CD4-positive, alpha-beta memory T cell (primary cell): ENCODE measurements around the gene HTRA1. TPM values are rescaled to one million over a fixed set of nuclear protein-coding genes. Genes with fewer than 3 reads are reported as not detected.

Experiments
- CTCF ChIA-PET: fragments of 350-600 bp; sonication (Branson Sonifier 250); formaldehyde crosslinking; loops from one replicate; lab custom pipeline; 2021; ENCODE audit warnings: inconsistent platforms; ENCODE audit not compliant: partially characterized antibody; lab: Charles Lee
- POLR2A ChIA-PET: fragments of 350-600 bp; sonication (Branson Sonifier 250); formaldehyde crosslinking; loops from one replicate; lab custom pipeline; 2021; ENCODE audit not compliant: partially characterized antibody; lab: Charles Lee
- DNase-seq, 5 donors: peaks; one replicate each; pipeline versions ENCODE4 v3.0.0 to v3.0.0-alpha.2; 2020 to 2022; ENCODE audit warnings: mixed read lengths in 1 of 5
- H3K27ac ChIP-seq: one replicate; pipeline ENCODE4 v1.7.0; 2013; ENCODE audit warnings: low read depth, low read length
- H3K27me3 ChIP-seq: 2 replicates; pipeline ENCODE4 v1.7.0; 2013; ENCODE audit warnings: mild to moderate bottlenecking, low read length, moderate library complexity; ENCODE audit not compliant: insufficient read depth
- H3K36me3 ChIP-seq: 2 replicates; pipeline ENCODE4 v1.7.0; 2013; ENCODE audit warnings: mild to moderate bottlenecking, low read length, moderate library complexity; ENCODE audit not compliant: insufficient read depth
- H3K4me1 ChIP-seq: 2 replicates; pipeline ENCODE4 v1.7.0; 2013; ENCODE audit warnings: mild to moderate bottlenecking, low read length, moderate library complexity; ENCODE audit not compliant: insufficient read depth
- H3K4me3 ChIP-seq, 2 donors: one replicate each; pipeline ENCODE4 v1.7.0; 2013; ENCODE audit warnings: low read length in 2 of 2, mild to moderate bottlenecking in 1 of 2
- H3K9me3 ChIP-seq, 2 donors: one replicate each; pipeline ENCODE4 v1.7.0; 2013; ENCODE audit warnings: low read length in 2 of 2, control low read depth in 1 of 2; ENCODE audit not compliant: control insufficient read depth in 1 of 2
- H3K27ac Mint-ChIP-seq, 7 donors: one replicate each; pipeline ENCODE4 v1.8.0; 2020 to 2021; ENCODE audit warnings: mixed read lengths in 7 of 7, mild to moderate bottlenecking in 6 of 7, inconsistent platforms in 3 of 7, moderate library complexity in 3 of 7
- H3K27me3 Mint-ChIP-seq, 2 donors: one replicate each; pipeline ENCODE4 v1.8.0; 2020 to 2021; ENCODE audit warnings: mixed read lengths in 2 of 2
- H3K36me3 Mint-ChIP-seq, 2 donors: one replicate each; pipeline ENCODE4 v1.8.0; 2020 to 2021; ENCODE audit warnings: mixed read lengths in 2 of 2, inconsistent platforms in 1 of 2, mild to moderate bottlenecking in 1 of 2
- H3K4me1 Mint-ChIP-seq, 4 donors: one replicate each; pipeline ENCODE4 v1.8.0; 2020 to 2021; ENCODE audit warnings: mixed read lengths in 4 of 4, mild to moderate bottlenecking in 1 of 4
- H3K4me3 Mint-ChIP-seq, 8 donors: one replicate each; pipeline ENCODE4 v1.8.0; 2020 to 2021; ENCODE audit warnings: mixed read lengths in 8 of 8, mild to moderate bottlenecking in 7 of 8, moderate library complexity in 6 of 8, inconsistent platforms in 3 of 8
- H3K9me3 Mint-ChIP-seq, 8 donors: one replicate each; pipeline ENCODE4 v1.8.0; 2020 to 2021; ENCODE audit warnings: mixed read lengths in 8 of 8, mild to moderate bottlenecking in 5 of 8, inconsistent platforms in 3 of 8, moderate library complexity in 1 of 8
- intact Hi-C: fragments of 100-400 bp; cut with micrococcal nuclease; formaldehyde crosslinking; loops from one replicate; pipeline ENCODE4 v1.15.1; 2023
- polyA plus RNA-seq, 2 donors: library from polyadenylated mRNA; unstranded; fragments of 300-500 nt; fragmentation: Illumina TruSeq; gene quantifications; one replicate each; pipeline ENCODE4 v1.2.3, GENCODE V29; 2021
- total RNA-seq, 2 experiments: library from RNA; stranded (reverse); gene quantifications; one replicate each; pipeline ENCODE4 v1.2.3, GENCODE V29; 2021

HTRA1 gene
- total and polyA plus RNA-seq, 4 experiments from 2014 or later = 0.17 to 0.21 TPM; not detected in 2

DNA sequence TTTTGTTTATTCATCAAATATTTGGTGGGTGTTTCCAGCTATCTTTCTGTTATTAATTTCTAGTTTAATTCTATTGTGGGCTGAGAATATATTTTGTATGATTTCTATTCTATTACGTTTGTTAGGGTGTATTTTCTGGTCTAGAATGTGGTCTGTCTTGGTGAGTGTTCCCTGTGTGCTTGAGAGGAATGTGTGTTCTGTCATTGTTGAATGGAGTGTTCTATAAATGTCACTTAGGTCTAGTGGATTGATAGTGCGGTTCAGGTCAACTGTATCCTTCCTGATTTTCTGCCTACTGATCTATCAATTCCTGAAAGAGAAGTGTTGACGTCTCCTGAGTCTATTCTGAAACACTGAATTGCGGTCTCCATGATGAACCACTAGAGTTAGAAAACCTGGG is 8.5 kb downstream of the HTRA1 start:
- ChIA-PET CTCF (interaction anchor here (2.7 kb wide), 1 partner anchor 96 kb away, joined by 11 read pairs; no protein-coding TSS in a partner anchor), POLR2A (no interaction called here)
- H3K27me3 Mint-ChIP-seq = peaks cover 2 to 8% of the 10 kb centered on the region in 2 donors
- H3K27ac ChIP-seq = no peak overlapping the region
- no peaks in the 10 kb centered on the region for H3K36me3 ChIP-seq
- no peak overlapping the region for H3K4me3 Mint-ChIP-seq
- H3K36me3 Mint-ChIP-seq = no peaks in the 10 kb centered on the region
- no peak overlapping the region for H3K4me3 ChIP-seq
- H3K27me3 ChIP-seq = no peaks in the 10 kb centered on the region
- H3K9me3 ChIP-seq = no peaks in the 10 kb centered on the region
- no peaks in the 10 kb centered on the region for H3K4me1 ChIP-seq
- H3K4me1 Mint-ChIP-seq = peaks cover 5 to 6% (median 6%) of the 10 kb centered on the region in 4 donors
- no peak overlapping the region for H3K27ac Mint-ChIP-seq
- DNase-seq = no peak
- H3K9me3 Mint-ChIP-seq = no peaks in the 10 kb centered on the region
- intact Hi-C loops = no loop called here

DNA sequence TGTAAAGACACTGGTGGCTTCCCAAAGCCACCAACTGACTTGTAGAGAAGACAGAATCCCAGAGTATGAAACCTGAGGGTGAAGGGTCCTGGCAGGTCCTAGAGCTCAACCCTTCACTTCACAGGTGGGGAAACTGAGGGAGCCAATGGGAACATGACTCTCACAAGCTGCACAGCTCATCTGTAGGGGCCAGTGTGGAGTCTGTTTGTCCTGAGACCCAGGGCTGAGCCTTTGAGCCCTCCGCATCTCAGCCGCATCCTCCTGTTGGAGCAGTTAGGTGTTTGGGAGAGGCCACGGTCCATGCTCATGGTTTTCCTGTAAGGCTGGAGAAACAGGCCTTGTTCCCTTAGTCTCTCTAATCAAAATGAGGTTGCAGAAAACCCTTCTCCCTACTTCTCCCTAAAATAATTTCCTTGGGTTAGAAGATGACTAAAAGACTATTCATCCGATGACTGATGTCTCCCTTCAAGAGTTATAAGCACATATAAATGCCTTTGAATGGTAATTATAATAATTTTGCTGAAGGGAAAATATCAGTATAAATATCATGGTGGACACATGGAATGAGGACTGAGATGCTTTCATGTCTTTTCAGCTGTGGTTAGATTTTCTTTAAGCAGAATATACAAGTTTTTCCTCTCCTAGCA is 10.3 kb downstream of the HTRA1 start:
- Histone ChIP-seq H3K4me3 (no peak overlapping the region), H3K9me3 (no peaks in the 10 kb centered on the region), H3K27me3 (no peaks in the 10 kb centered on the region), H3K27ac (no peak overlapping the region), H3K4me1 (no peaks in the 10 kb centered on the region), H3K36me3 (no peaks in the 10 kb centered on the region)
- CTCF ChIA-PET = interaction anchor here (1.6 kb wide), 1 partner anchor 129 kb away, joined by 4 read pairs; no protein-coding TSS in a partner anchor
- intact Hi-C loops = no loop called here
- DNase-seq = no peak
- no peak overlapping the region for H3K4me3 Mint-ChIP-seq
- no peaks in the 10 kb centered on the region for H3K9me3 Mint-ChIP-seq
- peak overlapping the region in 1 of 7 donors; percentile 36 for H3K27ac Mint-ChIP-seq
- no peaks in the 10 kb centered on the region for H3K36me3 Mint-ChIP-seq
- peaks cover 2 to 4% of the 10 kb centered on the region in 2 donors for H3K27me3 Mint-ChIP-seq
- peaks cover 3 to 6% (median 6%) of the 10 kb centered on the region in 4 donors for H3K4me1 Mint-ChIP-seq
- POLR2A ChIA-PET = no interaction called here

DNA sequence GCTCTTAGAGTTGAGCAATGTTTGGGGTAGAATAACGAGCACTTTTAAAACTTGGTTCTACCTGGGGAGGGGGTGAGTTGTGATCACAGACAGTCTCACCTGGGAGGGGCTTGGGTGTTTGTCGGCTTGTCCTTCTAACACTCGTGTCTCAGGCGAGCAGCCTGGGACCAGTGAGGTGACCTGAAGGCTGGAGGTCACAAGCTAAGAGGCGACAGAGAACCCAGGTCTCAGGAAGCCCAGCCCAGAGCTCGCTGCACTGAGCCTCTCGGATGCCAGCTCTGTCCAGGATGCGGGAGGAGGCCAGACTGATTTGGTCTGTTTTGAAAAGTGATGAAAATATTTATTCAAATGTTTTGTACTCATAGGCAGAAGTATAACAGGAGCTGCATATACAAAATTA is 11.8 kb downstream of the HTRA1 start:
- Mint-ChIP-seq H3K36me3 (no peaks in the 10 kb centered on the region), H3K4me1 (peaks cover 3 to 6% (median 6%) of the 10 kb centered on the region in 4 donors), H3K9me3 (no peaks in the 10 kb centered on the region), H3K27ac (no peak overlapping the region), H3K27me3 (peaks cover 2 to 3% of the 10 kb centered on the region in 2 donors), H3K4me3 (no peak overlapping the region)
- intact Hi-C loops = no loop called here
- CTCF ChIA-PET = interaction anchor here (1.6 kb wide), 1 partner anchor 130 kb away, joined by 4 read pairs; no protein-coding TSS in a partner anchor
- POLR2A ChIA-PET = no interaction called here
- H3K4me1 ChIP-seq = no peaks in the 10 kb centered on the region
- no peaks in the 10 kb centered on the region for H3K36me3 ChIP-seq
- H3K9me3 ChIP-seq = no peaks in the 10 kb centered on the region
- H3K4me3 ChIP-seq = no peak overlapping the region
- no peaks in the 10 kb centered on the region for H3K27me3 ChIP-seq
- no peak for DNase-seq
- no peak overlapping the region for H3K27ac ChIP-seq

DNA sequence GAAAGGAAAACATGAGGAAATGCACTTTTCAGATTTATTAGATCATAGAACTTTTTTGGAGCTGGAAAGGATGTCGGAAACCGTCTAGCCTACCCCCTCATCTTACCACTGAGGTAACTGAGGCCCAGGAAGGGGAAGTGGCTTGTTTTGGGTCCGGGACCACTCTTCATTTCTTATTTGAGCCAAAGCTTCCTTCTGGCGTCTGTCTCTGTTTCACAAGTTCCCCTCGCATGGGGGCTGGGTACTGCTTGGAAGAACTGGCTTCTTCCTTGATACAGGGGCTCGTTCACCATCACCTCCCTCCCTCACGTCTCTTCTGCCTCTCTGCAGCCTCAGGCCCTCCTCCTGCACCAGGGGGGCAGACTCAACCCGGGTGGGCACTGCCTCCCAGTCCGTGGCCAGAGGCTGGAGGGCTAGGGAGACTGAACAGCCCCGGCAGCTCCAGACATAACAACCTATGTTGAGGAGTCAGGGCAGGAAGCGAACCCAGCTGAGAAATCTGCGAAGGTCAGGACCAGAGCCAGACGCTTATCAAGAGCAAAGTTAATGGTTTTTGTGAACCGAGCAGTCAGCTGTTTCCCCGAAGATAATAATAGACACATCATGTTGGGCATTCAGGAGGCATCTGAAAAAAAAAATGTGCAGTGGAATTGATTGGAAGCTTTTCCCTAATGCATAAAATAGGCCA is 12.9 kb downstream of the HTRA1 start:
- H3K36me3 Mint-ChIP-seq = no peaks in the 10 kb centered on the region
- no peak for DNase-seq
- Histone ChIP-seq H3K4me1 (no peaks in the 10 kb centered on the region), H3K27me3 (no peaks in the 10 kb centered on the region), H3K4me3 (no peak overlapping the region), H3K36me3 (no peaks in the 10 kb centered on the region), H3K27ac (no peak overlapping the region), H3K9me3 (no peaks in the 10 kb centered on the region)
- H3K27ac Mint-ChIP-seq = peak overlapping the region in 1 of 7 donors; percentile 31
- intact Hi-C loops = no loop called here
- ChIA-PET POLR2A (interaction anchor here (1.0 kb wide), 1 partner anchor 99 kb away, joined by 3 read pairs; the partner anchor contains the start of gene PLEKHA1), CTCF (no interaction called here)
- H3K27me3 Mint-ChIP-seq = peaks cover 0 to 2% of the 10 kb centered on the region in 2 donors
- H3K4me3 Mint-ChIP-seq = no peak overlapping the region
- peaks cover 3 to 6% (median 6%) of the 10 kb centered on the region in 4 donors for H3K4me1 Mint-ChIP-seq
- no peaks in the 10 kb centered on the region for H3K9me3 Mint-ChIP-seq

DNA sequence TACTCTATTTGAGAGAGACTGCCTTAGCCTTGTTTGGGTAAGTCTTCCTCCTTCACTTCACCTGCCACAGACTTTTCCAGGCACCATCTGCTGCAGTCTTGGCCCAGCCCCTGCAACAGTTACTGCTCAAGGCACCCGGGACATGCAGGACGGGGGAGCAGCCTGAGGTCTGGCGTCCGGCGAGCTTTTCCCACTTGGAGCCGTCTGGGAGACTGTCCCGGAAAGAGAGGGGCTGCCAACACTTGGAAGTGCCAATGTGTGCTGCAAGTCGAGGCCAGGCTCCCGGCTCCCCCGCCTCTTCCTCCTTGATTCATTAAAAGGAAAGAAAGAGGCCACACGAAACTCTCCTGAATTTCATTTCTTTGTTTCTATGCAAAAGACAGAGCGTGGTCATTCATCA is 13.7 kb downstream of the HTRA1 start:
- peaks cover 0 to 2% of the 10 kb centered on the region in 2 donors for H3K27me3 Mint-ChIP-seq
- H3K27ac ChIP-seq = no peak overlapping the region
- intact Hi-C loops = no loop called here
- no peaks in the 10 kb centered on the region for H3K36me3 ChIP-seq
- H3K9me3 ChIP-seq = no peaks in the 10 kb centered on the region
- no peaks in the 10 kb centered on the region for H3K4me1 ChIP-seq
- no peak overlapping the region for H3K4me3 ChIP-seq
- no peaks in the 10 kb centered on the region for H3K36me3 Mint-ChIP-seq
- ChIA-PET POLR2A (no interaction called here), CTCF (no interaction called here)
- H3K27me3 ChIP-seq = no peaks in the 10 kb centered on the region
- no peaks in the 10 kb centered on the region for H3K9me3 Mint-ChIP-seq
- no peak overlapping the region for H3K4me3 Mint-ChIP-seq
- H3K27ac Mint-ChIP-seq = no peak overlapping the region
- peaks cover 3 to 6% (median 6%) of the 10 kb centered on the region in 4 donors for H3K4me1 Mint-ChIP-seq
- no peak for DNase-seq

DNA sequence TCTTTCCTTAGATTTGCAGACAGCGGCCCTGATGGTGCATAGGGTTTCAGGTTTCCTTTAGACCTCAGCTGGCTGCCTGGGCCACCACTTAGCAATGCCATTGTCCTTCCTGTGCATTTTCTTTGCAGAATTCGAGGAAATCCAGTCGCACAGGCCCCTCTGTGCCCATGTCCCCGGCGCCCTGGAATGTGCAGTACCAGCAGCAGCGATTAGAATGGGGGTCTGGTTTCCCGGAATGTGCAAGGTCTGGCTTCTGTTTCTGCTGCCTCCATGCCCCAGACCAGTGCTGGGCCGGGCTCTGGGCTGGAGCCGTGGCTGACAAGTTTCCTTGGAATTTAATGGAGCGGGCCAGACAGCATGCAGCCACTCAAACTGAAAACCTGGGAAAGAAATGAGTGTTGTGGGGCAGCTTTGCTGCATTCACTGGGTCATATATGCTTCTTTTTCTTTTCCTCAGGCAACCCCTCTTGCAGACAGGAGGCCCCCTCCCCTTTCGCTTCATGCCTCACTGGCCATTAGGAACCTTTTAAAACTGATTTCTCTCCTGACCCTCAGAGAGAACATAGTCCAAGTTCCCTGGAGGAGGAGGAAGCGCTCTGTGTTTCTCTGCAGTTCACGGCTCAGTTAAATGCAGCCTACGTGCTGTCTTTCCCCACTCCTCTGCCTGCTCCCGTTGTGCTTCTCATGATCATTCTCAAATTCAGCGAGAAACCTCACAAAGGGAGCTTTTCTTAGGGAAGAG is 14.4 kb downstream of the HTRA1 start:
- H3K4me3 Mint-ChIP-seq = no peak overlapping the region

DNA sequence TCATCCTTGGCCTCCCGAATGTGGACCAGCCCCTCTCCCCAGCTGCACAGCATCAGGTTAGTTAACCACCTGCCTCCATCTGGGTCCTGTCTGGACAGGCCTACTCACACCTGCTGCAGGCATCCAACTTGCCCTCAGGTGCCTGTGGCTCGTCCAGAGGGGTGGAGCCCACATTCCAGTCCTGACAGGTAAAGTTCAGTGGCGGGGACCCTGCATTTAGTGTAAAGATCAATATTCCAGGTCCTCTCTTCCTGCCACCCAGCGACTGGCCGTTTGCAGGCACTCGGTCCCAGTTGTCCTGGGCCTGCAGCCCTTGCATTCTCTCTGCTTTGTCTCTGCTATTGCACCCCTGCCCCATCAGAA is 15.0 kb downstream of the HTRA1 start:
- H3K27ac Mint-ChIP-seq = no peak overlapping the region
- H3K4me3 Mint-ChIP-seq = no peak overlapping the region
- no peaks in the 10 kb centered on the region for H3K9me3 ChIP-seq
- peaks cover 0 to 1% of the 10 kb centered on the region in 2 donors for H3K27me3 Mint-ChIP-seq
- POLR2A ChIA-PET = no interaction called here
- CTCF ChIA-PET = no interaction called here
- no peak overlapping the region for H3K4me3 ChIP-seq
- H3K4me1 Mint-ChIP-seq = peaks cover 3 to 6% (median 6%) of the 10 kb centered on the region in 4 donors
- H3K27me3 ChIP-seq = no peaks in the 10 kb centered on the region
- H3K36me3 Mint-ChIP-seq = no peaks in the 10 kb centered on the region
- intact Hi-C loops = no loop called here
- H3K27ac ChIP-seq = no peak overlapping the region
- H3K4me1 ChIP-seq = no peaks in the 10 kb centered on the region
- no peaks in the 10 kb centered on the region for H3K9me3 Mint-ChIP-seq
- no peak for DNase-seq
- H3K36me3 ChIP-seq = no peaks in the 10 kb centered on the region

More for the DNA sequence above, 14.4 kb downstream of the HTRA1 start:
- POLR2A ChIA-PET = no interaction called here
- DNase-seq = no peak
- no peak overlapping the region for H3K27ac ChIP-seq
- H3K9me3 Mint-ChIP-seq = no peaks in the 10 kb centered on the region
- intact Hi-C loops = no loop called here
- H3K4me1 ChIP-seq = no peaks in the 10 kb centered on the region
- no peaks in the 10 kb centered on the region for H3K36me3 Mint-ChIP-seq
- H3K4me1 Mint-ChIP-seq = peaks cover 3 to 6% (median 6%) of the 10 kb centered on the region in 4 donors
- CTCF ChIA-PET = no interaction called here
- H3K27ac Mint-ChIP-seq = no peak overlapping the region
- no peaks in the 10 kb centered on the region for H3K27me3 ChIP-seq
- H3K27me3 Mint-ChIP-seq = peaks cover 0 to 3% of the 10 kb centered on the region in 2 donors
- no peaks in the 10 kb centered on the region for H3K36me3 ChIP-seq
- no peak overlapping the region for H3K4me3 ChIP-seq
- no peaks in the 10 kb centered on the region for H3K9me3 ChIP-seq
